Body of pancreas (tissue), 4 donors: Measurements from ENCODE around the gene NOXRED1. TPM values are rescaled to one million over a fixed set of nuclear protein-coding genes. Genes with fewer than 3 reads are reported as not detected.

Experiments
- ATAC-seq: fragments of 150-250 bp; one replicate; pipeline ENCODE4 v1.9.1; 2016
- DNase-seq, 4 donors: peaks; one replicate each; pipeline ENCODE4 v3.0.0-alpha.2; 2019
- H3K27ac ChIP-seq, 4 donors: fragments of 200-600 bp; sonication (generic); 1 replicate in 3 of 4; 2 replicates in 1 of 4; pipeline versions ENCODE4 v1.5.1 to v1.6.1; 2016 to 2019; ENCODE audit warnings: mild to moderate bottlenecking in 1 of 4, mixed read lengths in 1 of 4, moderate library complexity in 1 of 4
- H3K27me3 ChIP-seq, 2 donors: fragments of 200-600 bp; sonication (generic); one replicate each; pipeline ENCODE4 v1.6.0; 2016; ENCODE audit warnings: mild to moderate bottlenecking in 1 of 2
- H3K36me3 ChIP-seq, 2 donors: fragments of 200-600 bp; sonication (generic); replicated peaks in 1 of 2; 2 replicates each; pipeline ENCODE4 v1.5.1; 2016; ENCODE audit warnings: low read depth in 2 of 2; ENCODE audit not compliant: insufficient read depth in 1 of 2
- H3K4me1 ChIP-seq: fragments of 200-600 bp; sonication (generic); one replicate; pipeline ENCODE4 v1.6.0; 2016
- H3K4me3 ChIP-seq, 2 donors: fragments of 200-600 bp; sonication (generic); 1 replicate in 1 of 2; 2 replicates in 1 of 2; pipeline ENCODE4 v1.5.1; 2016 to 2019
- H3K9me3 ChIP-seq, 3 donors: fragments of 200-600 bp; sonication (generic); 1 replicate in 2 of 3; 2 replicates in 1 of 3; pipeline ENCODE4 v1.5.1; 2016
- CTCF ChIP-seq, 7 experiments: fragments of 450-650 bp in 4 of 7; fragments of 200-600 bp in 3 of 7; sonication (generic) in 3 of 7; IDR thresholded peaks; one replicate each; pipeline ENCODE4 v1.5.1; 2016 to 2019; ENCODE audit warnings: antibody characterized with exemption in 7 of 7
- POLR2A ChIP-seq, 3 donors: fragments of 450-650 bp; IDR thresholded peaks; one replicate each; pipeline ENCODE4 v1.6.1; 2016; ENCODE audit warnings: antibody characterized with exemption in 3 of 3, mild to moderate bottlenecking in 2 of 3
- WGBS, 2 donors: methylation state at CpG; one replicate each; pipeline ENCODE4 v1.1.5; 2017; 5-methylcytosine and 5-hydroxymethylcytosine counted together
- intact Hi-C: fragments of 100-400 bp; cut with DNase I; formaldehyde crosslinking; loops from one replicate; pipeline ENCODE4 v1.15.1; 2023
- total RNA-seq, 2 donors: library from RNA; depleted of rRNA; stranded (reverse); fragments of >200 nt; gene quantifications; one replicate each; pipeline ENCODE4 v1.1.0, GENCODE V29; 2016

NOXRED1 gene
- total RNA-seq, 2 donors from 2014 or later, result 0.52 to 5.3 TPM

- WGBS, 2 donors, result 77 to 80% methylated on average over 1 of the region's 1 CpG
- Histone ChIP-seq H3K4me3 (no peak overlapping the region), H3K27ac (no peak overlapping the region), H3K36me3 (no peaks in the 10 kb centered on the region), H3K27me3 (no peaks in the 10 kb centered on the region), H3K9me3 (no peaks in the 10 kb centered on the region), H3K4me1 (no peaks in the 10 kb centered on the region)
- ATAC-seq, result no peak
- no peak for TF ChIP-seq POLR2A (IDR thresholded peaks at IDR 0.05)
- TF ChIP-seq CTCF (IDR thresholded peaks at IDR 0.05), result no peak
- intact Hi-C loops, result no loop called here
- no peak for DNase-seq
Measured at GRCh38 chr14:77369285-77369684, 54.0 kb downstream of the NOXRED1 start.

GRCh38 chr14:77364146-77364545 is 59.2 kb downstream of the NOXRED1 start:
- ATAC-seq, result no peak
- Histone ChIP-seq H3K9me3 (no peaks in the 10 kb centered on the region), H3K27me3 (no peaks in the 10 kb centered on the region), H3K4me1 (no peaks in the 10 kb centered on the region), H3K27ac (no peak overlapping the region), H3K36me3 (no peaks in the 10 kb centered on the region), H3K4me3 (no peak overlapping the region)
- TF ChIP-seq CTCF (IDR thresholded peaks at IDR 0.05) (no peak), POLR2A (IDR thresholded peaks at IDR 0.05) (no peak)
- intact Hi-C loops, result no loop called here
- no peak for DNase-seq
- WGBS, 2 donors, result 86 to 92% methylated on average over 3 of the region's 3 CpGs

- DNase-seq (no peak), ATAC-seq (no peak)
- WGBS, 2 donors, result 90 to 91% methylated on average over 1 of the region's 1 CpG
- Histone ChIP-seq H3K9me3 (no peaks in the 10 kb centered on the region), H3K4me1 (no peaks in the 10 kb centered on the region), H3K36me3 (no peaks in the 10 kb centered on the region), H3K27ac (no peak overlapping the region), H3K27me3 (no peaks in the 10 kb centered on the region), H3K4me3 (no peak overlapping the region)
- intact Hi-C loops, result no loop called here
- TF ChIP-seq CTCF (IDR thresholded peaks at IDR 0.05) (no peak), POLR2A (IDR thresholded peaks at IDR 0.05) (no peak)
Measured at GRCh38 chr14:77359626-77360025, 63.7 kb downstream of the NOXRED1 start.

GRCh38 chr14:77356899-77357298 is 66.4 kb downstream of the NOXRED1 start:
- intact Hi-C loops, result no loop called here
- WGBS, 2 donors, result 85 to 93% methylated on average over 4 of the region's 4 CpGs
- ATAC-seq (no peak), DNase-seq (no peak)
- no peak overlapping the region for H3K4me3 ChIP-seq
- no peaks in the 10 kb centered on the region for H3K36me3 ChIP-seq
- H3K27ac ChIP-seq, result no peak overlapping the region
- no peaks in the 10 kb centered on the region for H3K4me1 ChIP-seq
- no peaks in the 10 kb centered on the region for H3K27me3 ChIP-seq
- TF ChIP-seq CTCF (IDR thresholded peaks at IDR 0.05), result no peak
- no peak for TF ChIP-seq POLR2A (IDR thresholded peaks at IDR 0.05)
- no peaks in the 10 kb centered on the region for H3K9me3 ChIP-seq

- intact Hi-C loops, result no loop called here
- 91 to 100% methylated on average over 4 of the region's 4 CpGs for WGBS, 2 donors
- TF ChIP-seq CTCF (IDR thresholded peaks at IDR 0.05) (no peak), POLR2A (IDR thresholded peaks at IDR 0.05) (no peak)
Measured at GRCh38 chr14:77355811-77356210, 67.5 kb downstream of the NOXRED1 start.

More at GRCh38 chr14:77355811-77356210, 67.5 kb downstream of the NOXRED1 start:
- ATAC-seq (no peak), DNase-seq (no peak)
- H3K4me1 ChIP-seq, result no peaks in the 10 kb centered on the region
- no peak overlapping the region for H3K4me3 ChIP-seq
- no peaks in the 10 kb centered on the region for H3K36me3 ChIP-seq
- H3K9me3 ChIP-seq, result no peaks in the 10 kb centered on the region
- no peaks in the 10 kb centered on the region for H3K27me3 ChIP-seq
- H3K27ac ChIP-seq, result no peak overlapping the region
